CD8-positive, alpha-beta memory T cell (primary cell): Measurements from ENCODE around the gene APC. TPM values are rescaled to one million over a fixed set of nuclear protein-coding genes. Genes with fewer than 3 reads are reported as not detected.

Experiments
- CTCF ChIA-PET: fragments of 350-600 bp; sonication (Branson Sonifier 250); formaldehyde crosslinking; loops from one replicate; lab custom pipeline; 2021; ENCODE audit warnings: antibody characterized with exemption; lab: Charles Lee
- POLR2A ChIA-PET: fragments of 350-600 bp; sonication (Branson Sonifier 250); formaldehyde crosslinking; loops from one replicate; lab custom pipeline; 2021; ENCODE audit warnings: antibody characterized with exemption; lab: Charles Lee
- DNase-seq, 5 donors: peaks; one replicate each; pipeline versions ENCODE4 v3.0.0 to v3.0.0-alpha.2; 2020 to 2022; ENCODE audit warnings: mixed read lengths in 1 of 5
- H3K27ac ChIP-seq: one replicate; pipeline ENCODE4 v1.7.0; 2013; ENCODE audit warnings: low read depth, mild to moderate bottlenecking, low read length, moderate library complexity
- H3K27me3 ChIP-seq: 2 replicates; pipeline ENCODE4 v1.7.0; 2013; ENCODE audit warnings: low read length, mild to moderate bottlenecking; ENCODE audit not compliant: insufficient read depth, poor library complexity, severe bottlenecking
- H3K36me3 ChIP-seq: 2 replicates; pipeline ENCODE4 v1.7.0; 2013; ENCODE audit warnings: mild to moderate bottlenecking, low read length, moderate library complexity; ENCODE audit not compliant: insufficient read depth
- H3K4me1 ChIP-seq: 2 replicates; pipeline ENCODE4 v1.7.0; 2013; ENCODE audit warnings: mild to moderate bottlenecking, low read length, moderate library complexity; ENCODE audit not compliant: insufficient read depth
- H3K4me3 ChIP-seq: 2 replicates; pipeline ENCODE4 v1.7.0; 2013; ENCODE audit warnings: mild to moderate bottlenecking, low read length
- H3K9me3 ChIP-seq: 2 replicates; pipeline ENCODE4 v1.7.0; 2013; ENCODE audit warnings: mild to moderate bottlenecking, low read length
- H3K27ac Mint-ChIP-seq, 8 donors: one replicate each; pipeline ENCODE4 v1.8.0; 2020 to 2021; ENCODE audit warnings: mixed read lengths in 8 of 8, mild to moderate bottlenecking in 6 of 8, inconsistent platforms in 3 of 8, moderate library complexity in 3 of 8
- H3K27me3 Mint-ChIP-seq, 2 donors: one replicate each; pipeline ENCODE4 v1.8.0; 2020 to 2021; ENCODE audit warnings: mixed read lengths in 2 of 2, mild to moderate bottlenecking in 1 of 2, moderate library complexity in 1 of 2
- H3K36me3 Mint-ChIP-seq, 3 donors: one replicate each; pipeline ENCODE4 v1.8.0; 2020 to 2021; ENCODE audit warnings: mixed read lengths in 3 of 3, inconsistent platforms in 1 of 3, mild to moderate bottlenecking in 1 of 3
- H3K4me1 Mint-ChIP-seq, 3 donors: one replicate each; pipeline ENCODE4 v1.8.0; 2020 to 2021; ENCODE audit warnings: mixed read lengths in 3 of 3, inconsistent platforms in 1 of 3, mild to moderate bottlenecking in 1 of 3
- H3K4me3 Mint-ChIP-seq, 7 donors: one replicate each; pipeline ENCODE4 v1.8.0; 2020 to 2021; ENCODE audit warnings: mixed read lengths in 7 of 7, mild to moderate bottlenecking in 6 of 7, moderate library complexity in 4 of 7, inconsistent platforms in 2 of 7
- H3K9me3 Mint-ChIP-seq, 5 donors: one replicate each; pipeline ENCODE4 v1.8.0; 2020 to 2022; ENCODE audit warnings: mixed read lengths in 5 of 5, mild to moderate bottlenecking in 3 of 5, moderate library complexity in 2 of 5, inconsistent platforms in 1 of 5
- polyA plus RNA-seq: library from polyadenylated mRNA; unstranded; fragments of 300-500 nt; fragmentation: Illumina TruSeq; gene quantifications from one replicate; pipeline ENCODE4 v1.2.3, GENCODE V29; 2021
- total RNA-seq, 2 experiments: library from RNA; stranded (reverse); gene quantifications; one replicate each; pipeline ENCODE4 v1.2.3, GENCODE V29; 2021

APC gene
- total and polyA plus RNA-seq, 3 experiments from 2014 or later = 23.0 to 24.0 (median 23.1) TPM

- DNase-seq = no peak
- Histone ChIP-seq H3K4me1 (peaks cover 7% of the 10 kb centered on the region), H3K4me3 (no peak overlapping the region), H3K27ac (no peak overlapping the region), H3K9me3 (no peaks in the 10 kb centered on the region), H3K27me3 (no peaks in the 10 kb centered on the region), H3K36me3 (no peaks in the 10 kb centered on the region)
- peak overlapping the region in 2 of 8 donors; percentile 32 to 39 for H3K27ac Mint-ChIP-seq
- CTCF ChIA-PET = no interaction called here
- no peaks in the 10 kb centered on the region for H3K9me3 Mint-ChIP-seq
- H3K36me3 Mint-ChIP-seq = peaks cover 2 to 12% (median 2%) of the 10 kb centered on the region in 3 donors
- POLR2A ChIA-PET = no interaction called here
- no peaks in the 10 kb centered on the region for H3K27me3 Mint-ChIP-seq
- peaks cover 55 to 83% (median 81%) of the 10 kb centered on the region in 3 donors for H3K4me1 Mint-ChIP-seq
- H3K4me3 Mint-ChIP-seq = no peak overlapping the region
Observed at GRCh38 chr5:112717506-112718082, 20.1 kb upstream of the APC start.

GRCh38 chr5:112718344-112718743 is 19.3 kb upstream of the APC start:
- no peak overlapping the region for H3K27ac Mint-ChIP-seq
- Histone ChIP-seq H3K27ac (no peak overlapping the region), H3K4me3 (no peak overlapping the region), H3K36me3 (no peaks in the 10 kb centered on the region), H3K4me1 (peaks cover 7% of the 10 kb centered on the region), H3K27me3 (no peaks in the 10 kb centered on the region), H3K9me3 (no peaks in the 10 kb centered on the region)
- H3K36me3 Mint-ChIP-seq = peaks cover 0 to 11% (median 1%) of the 10 kb centered on the region in 3 donors
- CTCF ChIA-PET = interaction anchor here (1.2 kb wide), 1 partner anchor 19 kb away, joined by 3 read pairs; the partner anchor contains the start of gene APC
- POLR2A ChIA-PET = no interaction called here
- peaks cover 54 to 82% (median 82%) of the 10 kb centered on the region in 3 donors for H3K4me1 Mint-ChIP-seq
- DNase-seq = no peak
- no peak overlapping the region for H3K4me3 Mint-ChIP-seq
- no peaks in the 10 kb centered on the region for H3K27me3 Mint-ChIP-seq
- no peaks in the 10 kb centered on the region for H3K9me3 Mint-ChIP-seq

GRCh38 chr5:112720576-112720975 is 17.1 kb upstream of the APC start:
- Mint-ChIP-seq H3K27me3 (no peaks in the 10 kb centered on the region), H3K27ac (peak overlapping the region in 3 of 8 donors; percentile 13 to 64 (median 36)), H3K4me3 (peak overlapping the region in 1 of 7 donors; percentile 5), H3K9me3 (no peaks in the 10 kb centered on the region), H3K4me1 (peaks cover 55 to 84% (median 79%) of the 10 kb centered on the region in 3 donors), H3K36me3 (peaks cover 0 to 11% (median 0%) of the 10 kb centered on the region in 3 donors)
- H3K4me3 ChIP-seq = no peak overlapping the region
- H3K4me1 ChIP-seq = peaks cover 7% of the 10 kb centered on the region
- DNase-seq = no peak
- H3K36me3 ChIP-seq = no peaks in the 10 kb centered on the region
- CTCF ChIA-PET = no interaction called here
- POLR2A ChIA-PET = interaction anchor here (0.6 kb wide), 1 partner anchor 15 kb away, joined by 3 read pairs; no protein-coding TSS in a partner anchor
- H3K9me3 ChIP-seq = no peaks in the 10 kb centered on the region
- no peak overlapping the region for H3K27ac ChIP-seq
- H3K27me3 ChIP-seq = no peaks in the 10 kb centered on the region

GRCh38 chr5:112724901-112725300 is 12.8 kb upstream of the APC start:
- no peak for DNase-seq
- Mint-ChIP-seq H3K4me1 (peaks cover 45 to 67% (median 67%) of the 10 kb centered on the region in 3 donors), H3K27ac (peak overlapping the region in 1 of 8 donors; percentile 55), H3K27me3 (no peaks in the 10 kb centered on the region), H3K4me3 (no peak overlapping the region), H3K9me3 (no peaks in the 10 kb centered on the region), H3K36me3 (peaks cover 0 to 7% (median 0%) of the 10 kb centered on the region in 3 donors)
- H3K27me3 ChIP-seq = no peaks in the 10 kb centered on the region
- H3K4me1 ChIP-seq = peaks cover 7% of the 10 kb centered on the region
- no peak overlapping the region for H3K27ac ChIP-seq
- H3K4me3 ChIP-seq = no peak overlapping the region
- H3K36me3 ChIP-seq = no peaks in the 10 kb centered on the region
- POLR2A ChIA-PET = no interaction called here
- CTCF ChIA-PET = interaction anchor here (1.5 kb wide), 1 partner anchor 17 kb away, joined by 5 read pairs; no protein-coding TSS in a partner anchor
- H3K9me3 ChIP-seq = no peaks in the 10 kb centered on the region

GRCh38 chr5:112729630-112730029 is 8.1 kb upstream of the APC start:
- POLR2A ChIA-PET = no interaction called here
- no peak overlapping the region for H3K27ac Mint-ChIP-seq
- CTCF ChIA-PET = interaction anchor here (0.5 kb wide), 1 partner anchor 19 kb away, joined by 3 read pairs; no protein-coding TSS in a partner anchor

GRCh38 chr5:112732131-112732530 is 5.6 kb upstream of the APC start:
- Histone ChIP-seq H3K36me3 (no peaks in the 10 kb centered on the region), H3K27ac (no peak overlapping the region), H3K4me1 (peaks cover 4% of the 10 kb centered on the region), H3K27me3 (no peaks in the 10 kb centered on the region), H3K4me3 (no peak overlapping the region), H3K9me3 (no peaks in the 10 kb centered on the region)
- POLR2A ChIA-PET = no interaction called here
- Mint-ChIP-seq H3K36me3 (peaks cover 0 to 2% (median 0%) of the 10 kb centered on the region in 3 donors), H3K9me3 (no peaks in the 10 kb centered on the region), H3K4me3 (no peak overlapping the region), H3K4me1 (peaks cover 15 to 37% (median 32%) of the 10 kb centered on the region in 3 donors), H3K27me3 (no peaks in the 10 kb centered on the region), H3K27ac (no peak overlapping the region)
- CTCF ChIA-PET = no interaction called here
- no peak for DNase-seq

More at GRCh38 chr5:112729630-112730029, 8.1 kb upstream of the APC start:
- H3K27ac ChIP-seq = no peak overlapping the region
- no peaks in the 10 kb centered on the region for H3K9me3 ChIP-seq
- Mint-ChIP-seq H3K27me3 (no peaks in the 10 kb centered on the region), H3K36me3 (peaks cover 0 to 2% (median 0%) of the 10 kb centered on the region in 3 donors), H3K4me3 (no peak overlapping the region), H3K9me3 (no peaks in the 10 kb centered on the region), H3K4me1 (peaks cover 18 to 36% (median 35%) of the 10 kb centered on the region in 3 donors)
- DNase-seq = no peak
- H3K27me3 ChIP-seq = no peaks in the 10 kb centered on the region
- H3K36me3 ChIP-seq = no peaks in the 10 kb centered on the region
- no peaks in the 10 kb centered on the region for H3K4me1 ChIP-seq
- H3K4me3 ChIP-seq = no peak overlapping the region

- Histone ChIP-seq H3K4me3 (no peak overlapping the region), H3K4me1 (peaks cover 12% of the 10 kb centered on the region), H3K36me3 (no peaks in the 10 kb centered on the region), H3K27ac (no peak overlapping the region), H3K27me3 (no peaks in the 10 kb centered on the region), H3K9me3 (no peaks in the 10 kb centered on the region)
- H3K9me3 Mint-ChIP-seq = no peaks in the 10 kb centered on the region
- no peak overlapping the region for H3K27ac Mint-ChIP-seq
- H3K27me3 Mint-ChIP-seq = no peaks in the 10 kb centered on the region
- no peak for DNase-seq
- H3K36me3 Mint-ChIP-seq = peaks cover 0 to 5% (median 2%) of the 10 kb centered on the region in 3 donors
- peaks cover 28 to 46% (median 46%) of the 10 kb centered on the region in 3 donors for H3K4me1 Mint-ChIP-seq
- ChIA-PET POLR2A (no interaction called here), CTCF (no interaction called here)
- no peak overlapping the region for H3K4me3 Mint-ChIP-seq
Observed at GRCh38 chr5:112733586-112733985, 4.1 kb upstream of the APC start.

- Mint-ChIP-seq H3K4me3 (no peak overlapping the region), H3K4me1 (peaks cover 22 to 37% (median 36%) of the 10 kb centered on the region in 3 donors), H3K27me3 (no peaks in the 10 kb centered on the region), H3K36me3 (peaks cover 0 to 5% (median 0%) of the 10 kb centered on the region in 3 donors), H3K27ac (no peak overlapping the region), H3K9me3 (no peaks in the 10 kb centered on the region)
- no peak for DNase-seq
- Histone ChIP-seq H3K9me3 (no peaks in the 10 kb centered on the region), H3K4me1 (peaks cover 12% of the 10 kb centered on the region), H3K27me3 (no peaks in the 10 kb centered on the region), H3K4me3 (no peak overlapping the region), H3K36me3 (no peaks in the 10 kb centered on the region), H3K27ac (no peak overlapping the region)
- ChIA-PET CTCF (no interaction called here), POLR2A (no interaction called here)
Observed at GRCh38 chr5:112734597-112734996, 3.1 kb upstream of the APC start.
